GM18868 (cell line): Measurements from ENCODE around the gene MEIOB.
"Not testable (repeated sequence)": the region's sequence is repeated elsewhere in the genome, so short reads cannot be mapped to it uniquely, and the experiment has no call there.

Experiments used
- ATAC-seq: cut with Tn5 transposase; IDR thresholded peaks from one replicate; pipeline ENCODE4 v1.9.1; 2021; ENCODE audit warnings: mild to moderate bottlenecking, moderate library complexity; ENCODE audit not compliant: unreplicated experiment

Gene MEIOB

DNA sequence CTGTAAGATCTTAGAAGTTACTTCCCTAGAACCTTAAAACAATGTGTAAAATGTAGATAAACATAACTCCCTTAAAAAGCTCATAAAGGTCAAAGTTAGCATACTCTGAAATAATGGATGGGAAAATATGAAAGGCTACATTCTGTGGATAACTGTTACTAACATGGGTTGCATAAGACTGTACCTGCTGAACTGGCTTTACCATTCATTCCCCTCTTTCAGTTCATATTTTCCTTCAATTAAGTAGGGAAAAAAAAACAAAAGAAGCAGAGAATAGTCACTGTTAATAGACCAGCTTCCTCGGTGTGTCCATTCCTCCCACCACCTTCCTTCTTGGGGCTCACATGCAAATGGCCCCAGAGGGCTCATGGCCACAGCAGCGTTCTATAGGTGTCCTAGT lies 7.5 kb upstream of the MEIOB start:
- ATAC-seq = no peak

DNA sequence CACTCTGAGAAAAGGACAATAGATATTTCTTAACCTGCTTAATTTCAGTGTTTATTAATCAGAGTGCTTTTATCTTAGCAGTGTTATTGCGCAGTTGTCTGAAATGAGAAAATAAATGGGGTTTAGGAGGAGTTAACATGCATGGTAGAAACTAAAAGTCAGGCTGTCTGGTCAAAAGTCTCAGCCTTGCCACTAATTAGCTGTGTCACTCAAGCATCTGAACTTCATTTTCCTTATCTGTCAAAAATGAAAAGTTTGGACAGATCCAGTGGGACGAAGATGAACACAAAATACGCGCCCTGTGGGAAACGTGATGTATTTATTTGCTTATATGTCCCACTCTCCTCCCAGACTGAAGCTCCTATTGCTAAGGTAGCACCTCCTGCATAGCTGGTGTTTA lies 6.3 kb upstream of the MEIOB start:
- no peak for ATAC-seq

DNA sequence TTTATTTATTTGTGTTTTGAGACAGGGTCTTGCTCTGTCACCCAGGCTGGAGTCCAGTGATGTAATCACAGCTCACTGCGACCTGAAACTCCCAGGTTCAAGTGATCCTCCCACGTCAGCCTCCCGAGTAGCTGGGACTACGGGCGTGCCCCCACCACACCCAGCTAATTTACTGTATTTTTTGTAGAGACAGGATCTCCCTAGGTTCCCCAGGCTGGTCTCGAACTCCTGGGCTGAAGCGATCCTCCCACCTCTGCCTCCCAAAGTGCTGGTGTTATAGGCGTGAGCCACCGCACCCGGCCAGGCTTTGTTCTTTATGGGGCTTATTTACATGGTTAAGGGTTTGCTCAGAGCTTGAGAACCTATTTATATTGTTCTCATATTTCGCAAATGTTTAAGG lies 5.8 kb upstream of the MEIOB start:
- no peak for ATAC-seq

DNA sequence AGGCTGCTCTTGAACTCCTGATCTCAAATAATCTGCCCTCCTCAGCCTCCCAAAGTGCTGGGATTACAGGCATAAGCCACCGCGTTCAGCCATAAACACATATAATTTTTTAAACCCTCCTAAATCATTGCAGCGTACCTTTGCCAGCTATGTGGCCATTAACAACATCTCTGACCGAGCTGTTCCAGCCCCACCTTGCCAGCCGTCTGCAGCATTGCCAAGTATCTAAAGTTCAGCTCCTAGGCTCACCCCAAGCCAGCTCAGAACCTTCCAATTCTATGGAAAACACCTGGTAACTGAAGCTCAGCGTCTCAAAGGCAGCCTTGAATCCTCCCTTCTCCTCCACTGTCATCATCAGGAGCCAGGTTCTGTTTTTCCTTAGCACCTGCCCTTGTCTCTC lies 5.1 kb upstream of the MEIOB start:
- no peak for ATAC-seq

DNA sequence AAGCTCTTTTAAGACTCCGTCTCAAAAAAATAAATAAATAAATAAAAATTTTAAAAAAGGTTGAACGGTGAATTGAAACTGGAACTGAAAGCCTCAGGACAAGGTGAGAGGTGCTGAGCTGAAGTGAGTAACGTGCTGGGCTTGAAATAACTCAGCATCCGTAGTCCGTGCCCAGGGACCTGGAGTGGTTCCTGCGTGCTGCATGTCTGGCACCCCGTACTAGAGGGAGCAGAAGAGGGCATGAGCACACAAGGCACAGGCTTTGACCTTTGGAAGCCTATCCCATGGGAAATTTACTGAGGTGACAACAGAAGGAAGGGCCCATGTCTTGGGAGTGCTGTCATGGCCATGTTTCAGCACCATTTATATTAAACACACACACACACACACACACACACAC lies 4.5 kb upstream of the MEIOB start:
- ATAC-seq = no peak

DNA sequence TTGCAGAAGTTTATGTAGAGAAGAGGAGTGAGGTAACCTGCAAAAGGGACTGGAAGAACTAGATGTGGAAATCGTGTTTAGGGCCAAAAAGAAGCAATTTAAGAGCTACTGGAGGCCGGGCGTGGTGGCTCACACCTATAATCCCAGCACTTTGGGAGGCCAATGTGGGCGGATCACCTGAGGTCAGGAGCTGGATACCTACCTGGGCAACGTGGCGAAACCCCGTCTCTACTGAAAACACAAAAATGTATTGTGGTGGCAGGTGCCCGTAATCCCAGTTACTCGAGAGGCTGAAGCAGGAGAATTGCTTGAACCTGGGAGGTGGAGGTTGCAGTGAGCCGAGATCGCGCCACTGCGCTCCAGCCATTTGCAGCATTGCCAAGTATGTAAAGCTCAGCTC lies 4.1 kb upstream of the MEIOB start:
- not testable (repeated sequence) for ATAC-seq

DNA sequence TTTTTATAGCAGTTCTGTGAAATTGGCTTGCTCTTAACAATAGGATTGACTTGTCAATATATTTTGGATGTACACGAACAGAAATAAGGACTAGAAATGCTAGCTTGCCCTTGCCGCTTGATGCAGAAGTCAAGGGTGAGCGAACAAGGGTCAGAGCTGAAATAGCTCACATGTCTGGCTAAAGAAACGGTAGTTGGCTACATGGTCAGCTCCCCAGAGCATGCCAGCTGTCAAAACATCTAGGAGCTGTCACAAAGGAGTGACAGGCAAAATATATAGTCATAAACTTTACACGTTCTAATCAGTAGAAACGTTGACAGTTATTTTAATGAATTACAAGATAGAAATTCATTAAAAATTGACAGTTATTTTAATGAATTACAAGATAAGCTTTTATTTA lies 2.9 kb upstream of the MEIOB start:
- ATAC-seq = no peak

DNA sequence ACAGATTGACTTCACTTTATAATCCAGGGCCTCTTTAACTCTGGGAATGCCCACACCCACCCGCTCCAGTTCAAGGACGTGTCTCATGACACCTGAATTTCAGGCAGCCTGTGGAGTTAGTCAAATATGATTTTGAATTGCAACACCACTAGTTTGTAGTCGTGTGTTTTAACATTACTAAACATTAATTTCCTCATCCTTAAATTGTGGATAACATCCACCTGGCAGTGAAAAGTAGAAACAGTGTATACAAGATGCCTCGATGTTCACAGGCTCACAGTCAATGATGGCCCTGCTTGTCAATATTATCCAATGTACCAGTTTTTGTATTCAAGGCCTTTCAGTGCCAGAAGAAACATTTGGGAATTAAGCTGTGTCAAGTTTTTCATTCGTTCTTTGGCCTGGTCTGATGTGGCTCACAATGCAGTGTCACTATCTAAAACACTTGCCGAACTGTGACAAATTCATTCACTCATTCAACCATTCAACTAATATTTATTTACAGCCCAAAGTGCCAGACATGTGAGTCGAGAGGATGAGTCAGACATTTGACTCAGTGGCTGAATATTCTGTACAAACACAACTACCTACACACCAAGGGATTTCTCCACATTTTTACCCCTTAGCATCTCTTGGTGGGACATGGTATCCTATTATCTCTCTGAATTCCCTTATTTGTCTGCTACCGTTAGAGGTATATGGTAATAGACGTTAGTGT lies 1.4 kb downstream of the MEIOB start:
- ATAC-seq = no peak

DNA sequence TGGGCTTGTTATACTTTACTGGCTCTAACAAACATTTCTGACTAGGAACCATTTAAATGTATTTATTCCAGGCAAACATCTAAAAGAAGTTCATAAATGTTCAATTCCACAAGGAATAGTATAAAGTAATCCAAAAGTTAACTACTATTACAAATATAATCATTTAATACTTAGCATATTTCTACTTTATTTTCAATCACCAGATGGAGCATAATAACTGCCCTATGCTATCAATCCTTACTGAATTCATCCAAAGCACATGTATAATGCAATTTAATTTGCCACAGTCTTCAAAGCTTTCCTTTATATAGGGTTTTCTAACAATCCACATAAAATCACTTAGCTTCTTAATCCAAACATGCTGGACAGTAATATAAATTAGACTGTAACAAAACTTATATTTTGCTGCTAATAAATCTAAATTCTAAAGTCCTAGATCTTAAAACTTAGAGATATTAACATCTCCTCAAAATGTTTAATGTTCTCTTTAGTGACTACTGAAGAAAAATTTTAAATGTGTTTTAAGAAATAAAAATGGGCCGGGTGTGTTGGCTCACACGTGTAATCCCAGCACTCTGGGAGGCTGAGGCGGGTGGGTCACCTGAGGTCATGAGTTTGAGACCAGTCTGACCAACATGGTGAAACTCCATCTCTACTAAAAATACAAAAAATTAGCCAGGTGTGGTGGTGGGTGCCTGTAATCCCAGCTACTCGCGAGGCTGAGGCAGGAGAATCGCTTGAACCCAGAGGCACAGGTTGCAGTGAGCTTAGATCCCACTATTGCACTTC lies 5.9 kb downstream of the MEIOB start:
- ATAC-seq = no peak

DNA sequence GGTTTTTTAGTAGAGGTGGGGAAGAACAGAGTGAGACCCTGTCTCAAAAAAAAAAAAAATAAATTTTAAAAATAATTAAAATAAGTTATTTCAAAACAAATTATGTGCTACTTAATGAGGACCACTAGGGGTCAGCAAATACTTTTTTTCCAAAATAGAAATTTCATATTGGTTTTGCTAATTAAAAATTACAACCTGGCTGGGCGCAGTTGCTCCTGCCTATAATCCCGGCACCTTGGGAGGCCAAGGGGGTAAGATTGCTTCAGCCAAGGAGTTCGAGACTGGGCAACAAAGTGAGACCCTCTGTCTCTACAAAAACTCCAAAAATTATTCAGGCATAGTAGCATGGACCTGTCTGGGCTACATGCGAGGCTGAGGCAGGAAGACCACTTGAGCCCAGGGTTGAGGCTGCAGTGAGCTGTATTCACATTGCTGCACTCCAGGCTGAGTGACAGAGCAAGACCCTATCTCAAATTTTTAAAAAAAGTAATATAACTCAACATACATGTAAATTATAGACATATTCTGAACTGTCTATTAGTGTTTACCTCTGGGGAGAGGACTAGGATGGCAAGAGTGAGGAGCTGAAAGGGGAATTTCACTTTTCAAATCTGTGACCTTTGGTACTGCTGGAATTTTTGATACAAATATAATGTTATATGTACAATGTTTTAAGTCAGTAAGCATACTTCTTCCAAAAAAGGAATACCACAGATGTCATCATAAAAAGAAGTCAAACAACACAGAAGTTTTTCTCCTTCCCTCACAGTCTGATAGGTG lies 8.1 kb downstream of the MEIOB start:
- ATAC-seq = no peak

DNA sequence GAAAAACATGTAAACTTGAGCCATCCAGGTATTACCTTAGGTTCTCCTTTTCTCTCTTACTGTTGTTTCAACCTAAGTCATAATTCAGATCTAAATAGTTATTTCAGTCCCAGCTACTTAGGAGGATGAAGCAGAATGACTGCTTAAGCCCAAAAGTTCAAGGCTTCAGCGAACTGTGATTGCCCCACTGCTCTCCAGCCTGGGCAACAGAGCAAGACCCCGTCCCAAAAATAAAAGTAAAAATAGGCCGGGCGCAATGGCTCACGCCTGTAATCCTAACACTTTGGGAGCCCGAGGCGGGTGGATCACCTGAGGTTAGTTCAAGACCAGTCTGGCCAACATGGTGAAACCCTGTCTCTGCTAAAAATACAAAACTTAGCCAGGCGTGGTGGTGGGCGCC lies 9.6 kb downstream of the MEIOB start:
- no peak for ATAC-seq

DNA sequence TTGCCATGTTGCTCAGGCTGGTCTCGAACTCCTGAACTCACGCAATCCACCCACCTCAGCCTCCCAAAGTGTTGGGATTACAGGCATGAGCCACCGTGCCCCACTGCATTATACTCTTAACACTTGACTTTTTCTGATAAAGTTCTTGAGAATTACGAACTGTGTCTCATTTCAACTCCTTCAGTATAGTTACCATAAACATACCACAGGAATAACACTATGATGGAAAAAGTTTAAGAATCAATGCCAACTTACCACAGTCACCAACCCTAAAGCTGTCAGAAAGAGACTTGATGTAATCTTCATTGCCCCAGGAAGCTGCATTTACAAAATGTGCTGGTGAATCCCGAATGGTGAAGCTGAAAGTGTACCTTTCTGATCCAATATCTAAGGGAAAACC lies 10.2 kb downstream of the MEIOB start:
- no peak for ATAC-seq

DNA sequence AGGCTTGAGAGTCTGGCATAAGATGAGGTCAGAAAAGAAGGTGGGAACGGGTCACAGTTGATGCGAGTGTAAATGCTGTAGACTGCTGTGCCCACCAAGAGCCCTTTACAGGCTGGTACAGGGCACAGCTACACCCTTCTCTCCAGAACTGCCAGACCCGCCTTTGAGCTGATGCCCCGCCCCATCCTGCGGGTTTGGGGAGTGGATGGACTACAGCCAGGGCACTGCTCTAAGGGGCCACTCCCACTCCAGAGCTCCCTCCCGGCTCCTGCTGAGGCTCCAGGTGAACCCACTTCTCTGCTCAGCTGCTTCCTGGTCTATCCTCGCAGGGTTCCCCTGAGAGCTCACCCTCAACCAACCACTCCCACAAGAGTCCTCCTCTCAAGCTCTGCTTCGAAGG lies 12.3 kb downstream of the MEIOB start:
- no peak for ATAC-seq

DNA sequence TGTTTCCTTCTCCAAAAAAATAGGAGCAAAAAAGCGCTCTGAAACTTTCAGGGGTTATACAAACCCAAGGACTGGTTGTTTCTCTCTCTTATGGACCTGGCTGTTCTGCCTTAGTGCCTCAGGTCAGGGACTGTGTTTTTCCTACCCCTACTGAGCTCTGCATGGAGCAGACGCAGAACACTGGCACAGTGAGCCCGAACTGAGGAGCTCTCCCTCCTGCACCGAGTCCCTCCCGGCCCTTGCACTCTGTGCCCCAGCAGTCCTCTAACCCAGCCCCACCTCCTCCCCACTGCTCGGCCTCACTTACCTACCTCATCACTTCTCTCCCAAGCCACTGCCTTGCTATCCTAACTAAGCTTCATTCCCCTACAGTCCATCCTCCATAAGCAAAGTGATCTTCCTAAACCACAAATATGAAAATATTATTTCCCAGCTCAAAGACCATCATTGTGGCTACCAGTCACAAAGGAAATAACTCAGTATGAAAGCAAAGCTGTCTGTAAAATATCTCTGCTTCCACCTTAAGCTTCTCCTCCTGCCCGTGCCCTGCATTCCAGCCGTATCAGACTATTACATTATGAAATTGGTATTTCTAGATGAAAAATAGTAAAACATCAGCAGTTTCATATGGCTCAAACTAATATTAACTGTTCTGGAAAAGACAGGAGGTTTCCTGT lies 13.6 kb downstream of the MEIOB start:
- no peak for ATAC-seq

DNA sequence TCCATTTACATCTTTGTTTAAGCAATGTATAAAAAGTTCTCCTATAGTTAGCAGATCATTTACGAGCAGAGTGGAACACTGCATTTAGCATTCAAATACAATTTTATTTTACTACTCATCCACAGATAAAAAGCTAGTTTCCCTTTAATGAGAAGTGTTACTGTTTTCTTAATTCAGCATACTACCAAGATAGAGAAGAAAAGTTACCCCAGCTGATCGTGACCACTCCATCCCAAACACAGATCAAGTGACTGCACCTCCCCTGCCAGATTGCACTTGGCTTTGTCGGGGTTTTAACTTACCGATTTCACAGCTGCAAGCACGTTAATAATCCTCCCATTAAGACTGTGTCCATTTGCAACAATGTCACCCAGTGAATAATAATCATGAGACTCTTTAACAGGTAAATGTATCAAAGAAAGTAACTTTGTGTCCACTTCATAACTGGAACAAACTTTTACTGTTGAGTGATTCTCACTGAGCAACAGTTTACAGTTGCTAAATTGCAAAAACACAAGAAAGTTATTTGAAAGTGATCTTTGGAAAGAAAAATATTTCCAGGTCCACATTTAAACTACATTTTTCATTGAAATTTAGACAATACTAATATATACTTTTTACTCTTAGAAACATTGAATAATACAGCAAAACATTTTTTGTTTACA lies 14.4 kb downstream of the MEIOB start:
- ATAC-seq = no peak

DNA sequence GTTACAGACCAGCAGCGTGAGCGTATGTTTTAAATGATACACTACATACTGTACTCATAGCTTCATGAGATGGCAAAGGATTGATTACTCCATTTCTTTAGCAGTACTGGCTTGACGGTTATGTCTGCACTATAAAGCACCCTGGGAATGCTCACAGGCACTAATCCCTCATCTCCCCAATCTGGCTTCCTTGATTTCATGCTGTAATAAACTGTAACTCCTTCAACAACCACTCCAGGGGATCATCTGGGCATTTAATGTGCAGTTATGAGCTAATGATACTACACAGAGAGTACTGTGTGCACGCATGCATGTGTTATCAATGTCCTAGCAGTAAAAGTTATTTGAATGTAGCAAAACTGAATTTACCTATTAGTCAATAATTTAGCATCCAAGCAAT lies 20.2 kb downstream of the MEIOB start:
- no peak for ATAC-seq

DNA sequence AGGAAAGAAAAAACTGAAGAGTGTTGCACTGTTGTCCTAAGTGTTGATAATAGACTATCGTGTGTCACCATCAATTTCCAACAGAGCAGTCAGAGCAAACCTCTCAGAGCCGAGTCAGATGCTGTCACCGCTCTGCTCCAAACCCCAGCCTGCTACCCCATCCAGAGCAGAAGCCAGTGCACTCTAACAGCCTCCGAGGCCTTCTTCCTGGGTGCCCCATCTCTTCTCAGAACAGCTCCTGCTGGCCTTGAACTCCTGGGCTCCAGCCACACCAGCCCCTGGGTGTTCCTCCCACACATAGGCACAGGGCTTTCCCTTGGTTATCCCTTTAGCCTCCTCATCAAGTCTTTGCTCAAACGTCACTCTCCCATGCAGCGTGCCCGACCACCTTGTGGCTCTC lies 21.0 kb downstream of the MEIOB start:
- ATAC-seq = no peak

DNA sequence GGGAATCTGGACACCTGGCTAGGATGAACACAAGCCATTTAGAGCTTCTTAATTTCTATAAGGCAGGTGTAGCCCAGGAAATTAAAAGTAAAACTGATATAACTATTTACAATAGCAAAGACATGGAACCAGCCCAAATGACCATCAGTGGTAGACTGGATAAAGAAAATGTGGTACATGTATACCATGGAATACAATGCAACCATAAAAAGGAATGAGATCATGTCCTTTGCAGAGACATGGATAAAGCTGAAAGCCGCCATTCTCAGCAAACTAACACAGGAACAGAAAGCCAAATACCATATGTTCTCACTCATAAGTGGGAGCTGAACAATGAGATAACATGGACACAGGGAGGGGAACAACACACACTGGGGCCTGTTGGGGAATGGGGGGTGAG lies 25.5 kb downstream of the MEIOB start:
- no peak for ATAC-seq

DNA sequence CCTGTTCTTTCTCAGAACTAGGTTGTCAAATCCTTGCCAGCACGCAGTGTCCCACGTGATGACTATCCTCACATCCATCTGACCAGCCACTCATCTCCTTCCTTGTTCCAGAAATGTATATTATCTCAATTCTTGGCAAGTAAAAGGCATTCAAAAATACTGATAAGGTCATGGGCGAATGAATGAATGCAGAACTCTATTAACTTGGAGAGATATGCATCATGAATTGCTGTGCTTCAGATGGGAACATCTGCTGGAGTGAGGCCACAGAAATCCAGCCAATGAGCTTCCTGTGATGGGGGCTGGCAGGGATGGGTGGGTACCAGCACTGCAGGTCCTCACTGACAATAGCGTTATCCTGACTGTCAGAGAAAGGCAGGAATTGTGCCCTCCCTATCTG lies 26.0 kb downstream of the MEIOB start:
- ATAC-seq = no peak

DNA sequence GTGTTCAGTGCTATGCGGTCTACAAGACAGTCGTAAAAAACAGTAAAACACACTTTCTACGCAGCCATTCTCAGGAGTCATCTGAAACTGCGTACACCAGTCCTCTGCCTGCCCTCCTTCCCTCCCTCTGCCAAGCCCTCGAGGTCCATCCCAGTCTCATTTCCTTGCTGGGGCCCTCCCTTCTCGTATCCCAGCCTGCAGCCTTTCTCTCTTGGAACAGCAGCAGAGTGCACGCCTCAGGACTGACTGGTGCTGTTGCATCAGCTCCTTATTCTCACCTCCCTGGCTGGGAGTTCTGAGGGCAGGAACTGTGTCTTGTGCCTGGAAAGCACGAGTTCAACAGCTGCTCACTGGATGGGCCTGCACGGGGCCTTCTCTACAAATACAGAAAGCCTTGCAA lies 32.4 kb downstream of the MEIOB start:
- ATAC-seq = no peak

DNA sequence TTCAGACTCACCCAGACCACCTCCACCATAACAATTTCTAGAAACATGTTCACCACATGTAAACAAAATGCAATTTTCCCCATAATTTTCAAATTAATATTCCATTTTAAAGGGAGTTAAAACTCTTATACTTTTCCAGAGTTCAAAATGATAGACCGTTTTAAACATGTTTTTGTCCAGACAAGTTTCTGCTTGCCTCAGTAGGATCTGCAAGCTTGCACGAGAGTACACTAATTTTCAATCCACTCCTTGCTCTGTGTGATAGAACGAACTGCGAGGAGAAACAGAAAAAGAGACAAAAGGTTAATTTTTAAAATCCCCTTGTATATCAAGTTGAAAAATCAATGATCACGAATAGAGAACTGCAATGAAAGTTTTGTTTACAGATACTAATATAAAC lies 37.9 kb downstream of the MEIOB start:
- no peak for ATAC-seq
